Frontal cortex (tissue), 1 donor: ENCODE data around the gene LRRC43. TPM values are rescaled to one million over a fixed set of nuclear protein-coding genes. Genes with fewer than 3 reads are reported as not detected.

ENCODE experiments used
- small RNA-seq: library from RNA; depleted of rRNA; stranded (forward); fragments of <200 nt; gene quantifications from one replicate; pipeline ENCODE3, GENCODE V24; 2014
- total RNA-seq: library from RNA; depleted of rRNA; stranded (reverse); fragments of >200 nt; gene quantifications from one replicate; pipeline ENCODE4 v1.2.3, GENCODE V29; 2014

LRRC43 gene
- total RNA-seq, 1 donor from 2014 or later, result 2.0 TPM

Small RNA genes within 50 kb of the gene (small RNA-seq; reads per million reads assigned to genes)
- 0.89 reads per million, percentile 62 among the genes with 10 or more reads in this experiment for gene DIABLO

Other genes with a start within 250 kb of the LRRC43 start
- 88.0 TPM for gene BCL7A, start 161.2 kb upstream of the LRRC43 start, total RNA-seq
- 6.9 TPM for gene MLXIP, start 104.4 kb upstream of the LRRC43 start, total RNA-seq
- gene IL31, start 8.9 kb upstream of the LRRC43 start, total RNA-seq, result not detected
- 11.8 TPM for gene B3GNT4, start 20.6 kb downstream of the LRRC43 start, total RNA-seq
- 57.5 TPM for gene DIABLO, start 42.9 kb downstream of the LRRC43 start, total RNA-seq
- gene VPS33A, start 83.4 kb downstream of the LRRC43 start, total RNA-seq, result 28.9 TPM
- gene CLIP1, start 239.5 kb downstream of the LRRC43 start, total RNA-seq, result 72.2 TPM